HEK293T (cell line): Measurements from ENCODE around the gene HSPA1A.
"Not testable (repeated sequence)": the region's sequence is repeated elsewhere in the genome, so short reads cannot be mapped to it uniquely, and the experiment has no call there.

Source experiments
- CTCF ChIA-PET: fragments of 350-600 bp; formaldehyde crosslinking; extraction: SDS; loops from one replicate; lab custom pipeline; 2021; ENCODE audit warnings: antibody characterized with exemption, inconsistent platforms; lab: Yijun Ruan, JAX
- POLR2A ChIA-PET: fragments of 350-600 bp; formaldehyde crosslinking; extraction: SDS; loops from one replicate; lab custom pipeline; 2020; ENCODE audit warnings: antibody characterized with exemption, inconsistent platforms; lab: Yijun Ruan, JAX
- DNase-seq: peaks from one replicate; pipeline ENCODE4 v3.0.0; 2012; ENCODE audit warnings: mixed read lengths; ENCODE audit errors: extremely low spot score
- ARNT ChIP-seq: fragments of 450-650 bp; IDR thresholded peaks from 2 replicates; pipeline ENCODE4 v1.6.1; 2017; ENCODE audit warnings: mild to moderate bottlenecking
- BHLHE40 ChIP-seq: fragments of 450-650 bp; IDR thresholded peaks from 2 replicates; pipeline ENCODE4 v1.6.1; 2016; ENCODE audit warnings: mild to moderate bottlenecking, moderate library complexity, borderline replicate concordance
- CTBP1 ChIP-seq: fragments of 450-650 bp; IDR thresholded peaks from 2 replicates; pipeline ENCODE4 v1.6.1; 2016; ENCODE audit warnings: borderline replicate concordance
- ELF4 ChIP-seq: fragments of 450-650 bp; IDR thresholded peaks from 2 replicates; pipeline ENCODE4 v1.6.1; 2017; ENCODE audit warnings: antibody characterized with exemption
- FOXA1 ChIP-seq: fragments of 450-650 bp; IDR thresholded peaks from 2 replicates; pipeline ENCODE4 v1.6.1; 2016; ENCODE audit warnings: mild to moderate bottlenecking
- FOXK2 ChIP-seq: fragments of 450-650 bp; IDR thresholded peaks from 2 replicates; pipeline ENCODE4 v1.6.1; 2016; ENCODE audit warnings: mild to moderate bottlenecking
- FOXM1 ChIP-seq: fragments of 450-650 bp; IDR thresholded peaks from 2 replicates; pipeline ENCODE4 v1.6.1; 2017; ENCODE audit warnings: mild to moderate bottlenecking, borderline replicate concordance
- HDGF ChIP-seq: fragments of 450-650 bp; IDR thresholded peaks from 2 replicates; pipeline ENCODE4 v1.6.1; 2017; ENCODE audit warnings: antibody characterized with exemption, borderline replicate concordance
- L3MBTL2 ChIP-seq: fragments of 450-650 bp; conservative IDR thresholded peaks from 2 replicates; pipeline ENCODE4 v1.6.1; 2016; ENCODE audit warnings: mild to moderate bottlenecking
- LEF1 ChIP-seq: fragments of 450-650 bp; IDR thresholded peaks from 2 replicates; pipeline ENCODE4 v1.6.1; 2017; ENCODE audit warnings: mild to moderate bottlenecking, borderline replicate concordance
- NFRKB ChIP-seq: fragments of 450-650 bp; IDR thresholded peaks from 2 replicates; pipeline ENCODE4 v1.6.1; 2016; ENCODE audit warnings: mild to moderate bottlenecking, moderate library complexity
- PKNOX1 ChIP-seq: fragments of 450-650 bp; IDR thresholded peaks from 2 replicates; pipeline ENCODE4 v1.6.1; 2016
- SP1 ChIP-seq: fragments of 450-650 bp; IDR thresholded peaks from 2 replicates; pipeline ENCODE4 v1.6.1; 2017
- SUZ12 ChIP-seq: fragments of 450-650 bp; IDR thresholded peaks from 2 replicates; pipeline ENCODE4 v1.6.1; 2016; ENCODE audit warnings: mild to moderate bottlenecking
- TARDBP ChIP-seq: fragments of 450-650 bp; IDR thresholded peaks from 2 replicates; pipeline ENCODE4 v1.6.1; 2016
- ZNF384 ChIP-seq: fragments of 450-650 bp; IDR thresholded peaks from 2 replicates; pipeline ENCODE4 v1.6.1; 2016

Gene HSPA1A

GRCh38 chr6:31842053-31842452 lies 26.7 kb downstream of the HSPA1A start:
- TF ChIP-seq HDGF (no peak), PKNOX1 (no peak), ZNF384 (no peak)
- ChIA-PET CTCF (no interaction called here), POLR2A (interaction anchor here (1.1 to 12.0 kb wide), 3 partner anchors 16 to 57 kb away, joined by 3 to 104 read pairs (median 3); partner anchors contain the start of gene NEU1)
- DNase-seq, result no peak

DNA sequence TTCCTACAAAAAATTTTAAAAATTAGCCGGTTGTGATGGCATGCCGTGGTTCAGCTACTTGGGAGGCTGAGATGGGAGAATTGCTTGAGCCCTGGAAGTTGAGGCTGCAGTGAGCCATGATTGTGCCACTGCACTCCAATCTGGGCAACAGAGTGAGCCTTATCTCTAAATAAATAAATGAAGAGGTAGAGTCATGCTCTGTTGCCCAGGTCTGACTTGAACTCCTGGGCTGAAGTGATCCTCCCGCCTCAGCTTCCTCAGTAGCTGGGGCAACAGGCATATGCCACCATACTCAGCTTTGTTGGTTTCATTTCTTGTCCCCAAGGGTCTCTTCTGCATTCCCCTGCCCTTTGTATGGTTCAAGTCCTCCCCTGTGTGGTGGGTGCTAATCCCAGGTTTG lies 29.2 kb downstream of the HSPA1A start:
- POLR2A ChIA-PET, result interaction anchor here (0.6 to 12.0 kb wide), 5 partner anchors 9 to 46 kb away, joined by 3 to 104 read pairs (median 4); partner anchors contain the start of genes HSPA1B and NEU1
- CTCF ChIA-PET, result no interaction called here
- TF ChIP-seq FOXK2, result no peak
- no peak for TF ChIP-seq ZNF384
- no peak for TF ChIP-seq L3MBTL2
- no peak for TF ChIP-seq PKNOX1
- no peak for TF ChIP-seq HDGF
- TF ChIP-seq BHLHE40, result no peak
- TF ChIP-seq TARDBP, result no peak
- no peak for TF ChIP-seq FOXM1
- no peak for TF ChIP-seq CTBP1
- no peak for TF ChIP-seq SUZ12
- TF ChIP-seq FOXA1, result no peak
- no peak for TF ChIP-seq ARNT
- no peak for TF ChIP-seq SP1
- TF ChIP-seq NFRKB, result no peak
- TF ChIP-seq ELF4, result no peak
- DNase-seq, result no peak

DNA sequence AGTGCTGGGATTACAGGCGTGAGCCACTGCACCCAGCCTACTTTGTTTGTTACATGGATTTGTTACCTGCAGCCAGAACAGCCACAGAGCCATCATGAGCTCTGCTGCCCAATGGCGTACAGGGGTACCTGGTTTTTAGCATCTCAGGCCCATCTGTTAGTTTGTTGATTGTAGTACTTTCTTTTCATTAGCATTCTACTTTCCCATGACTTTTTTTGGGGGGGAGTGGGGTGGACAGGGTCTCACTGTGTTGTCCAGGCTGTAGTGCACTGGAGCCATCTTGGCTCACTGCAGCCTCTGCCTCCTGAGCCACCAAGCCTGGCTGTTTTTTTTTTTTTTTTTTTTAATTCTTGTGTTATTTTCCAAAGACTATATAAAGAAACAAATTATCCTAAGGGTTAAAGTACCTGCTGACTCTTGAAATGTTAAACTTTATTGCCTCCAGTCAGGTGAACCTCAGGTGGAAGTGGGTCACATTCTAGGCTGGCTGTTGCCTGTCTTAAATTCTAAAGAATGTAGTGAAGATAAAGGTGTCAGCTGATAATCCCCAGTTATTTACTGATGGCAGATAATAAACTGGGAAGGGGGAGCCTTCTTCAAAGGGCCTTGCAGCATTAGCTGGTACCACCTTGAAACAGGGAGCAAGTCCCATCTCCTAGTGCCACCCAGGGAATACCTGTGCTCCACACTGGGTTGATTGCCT lies 32.1 kb downstream of the HSPA1A start:
- DNase-seq, result no peak
- TF ChIP-seq CTBP1 (no peak), ARNT (no peak), L3MBTL2 (no peak), HDGF (no peak), FOXK2 (no peak), PKNOX1 (no peak), SP1 (no peak), FOXM1 (no peak), FOXA1 (no peak), TARDBP (no peak)
- ChIA-PET CTCF (no interaction called here), POLR2A (interaction anchor here (0.9 to 2.0 kb wide), 3 partner anchors 9 to 181 kb away, joined by 3 to 6 read pairs (median 4); partner anchors contain the start of gene NEU1)

DNA sequence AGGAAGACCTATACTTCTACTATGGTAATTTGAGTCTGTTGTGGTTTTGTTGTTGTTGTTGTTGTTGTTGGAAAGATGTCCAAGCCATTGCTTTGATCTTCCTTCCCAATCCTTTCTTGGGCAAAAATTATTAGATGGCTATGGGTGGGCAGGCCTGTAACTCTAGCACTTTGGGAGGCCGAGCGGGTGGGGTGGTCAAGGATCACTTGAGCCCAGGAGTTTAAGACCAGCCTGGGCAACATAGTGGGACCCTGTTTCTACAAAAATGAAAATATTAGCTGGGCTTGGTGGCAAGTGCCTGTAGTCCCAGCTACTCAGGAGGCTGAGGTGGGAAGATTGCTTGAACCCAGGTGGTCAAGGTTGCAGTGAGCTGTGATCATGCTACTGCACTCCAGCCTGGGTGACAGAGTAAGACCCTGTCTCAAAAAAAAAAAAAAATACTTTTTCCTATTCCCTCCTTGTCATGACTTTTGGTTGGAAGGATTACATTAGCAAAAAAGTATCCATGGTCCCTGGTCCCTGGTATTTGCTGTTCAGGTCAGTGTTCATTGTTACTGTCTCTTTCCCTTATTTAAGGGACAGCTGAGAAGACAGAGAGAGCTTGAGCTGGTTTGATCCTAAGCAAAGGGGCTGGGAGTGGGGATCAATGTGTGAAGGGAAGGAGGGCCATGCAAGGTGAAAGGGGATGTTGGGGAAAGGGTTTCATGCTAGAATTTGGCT lies 35.6 kb downstream of the HSPA1A start:
- ChIA-PET POLR2A (interaction anchor here (1.0 to 2.5 kb wide), 2 partner anchors 16 to 36 kb away, joined by 3 to 7 read pairs; partner anchors contain the start of genes HSPA1A and HSPA1L), CTCF (interaction anchor here (0.6 kb wide), 1 partner anchor 81 kb away, joined by 3 read pairs; no protein-coding TSS in a partner anchor)
- TF ChIP-seq NFRKB (no peak), LEF1 (no peak), L3MBTL2 (no peak), TARDBP (no peak), CTBP1 (no peak), SUZ12 (no peak), FOXA1 (no peak), FOXM1 (no peak), HDGF (no peak), BHLHE40 (no peak), PKNOX1 (no peak), ZNF384 (no peak), ELF4 (no peak), ARNT (no peak), SP1 (no peak)
- no peak for DNase-seq

DNA sequence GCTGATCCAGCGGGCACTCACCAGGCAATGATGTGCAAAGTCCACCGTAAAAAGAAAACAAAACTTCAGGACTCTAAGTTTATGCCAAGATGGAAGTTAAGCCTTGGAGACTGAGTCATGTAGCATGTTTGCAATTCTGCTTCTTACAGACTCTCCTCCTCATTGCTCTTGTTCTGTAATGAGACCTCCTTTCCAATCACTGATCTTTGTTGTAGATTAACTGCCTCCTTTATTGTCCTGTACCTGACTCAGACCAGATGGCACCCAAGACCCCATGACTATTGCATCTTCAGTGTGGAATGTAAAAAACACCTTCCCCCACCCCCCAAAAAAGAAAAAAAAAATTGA lies 36.1 kb downstream of the HSPA1A start:
- ChIA-PET CTCF (interaction anchor here (0.6 kb wide), 2 partner anchors 81 to 127 kb away, joined by 3 to 4 read pairs; no protein-coding TSS in a partner anchor), POLR2A (interaction anchor here (1.0 to 2.5 kb wide), 2 partner anchors 17 to 37 kb away, joined by 3 to 7 read pairs; partner anchors contain the start of genes HSPA1A and HSPA1L)
- no peak for TF ChIP-seq PKNOX1

GRCh38 chr6:31851980-31852718 lies 36.8 kb downstream of the HSPA1A start:
- not testable (repeated sequence) for DNase-seq
- ChIA-PET CTCF (interaction anchor here (0.6 kb wide), 1 partner anchor 126 kb away, joined by 4 read pairs; no protein-coding TSS in a partner anchor), POLR2A (interaction anchor here (1.0 to 2.5 kb wide), 3 partner anchors 11 to 37 kb away, joined by 3 to 7 read pairs (median 4); partner anchors contain the start of genes HSPA1A, HSPA1L and NEU1)

More for the DNA sequence above, 36.1 kb downstream of the HSPA1A start:
- DNase-seq, result no peak

GRCh38 chr6:31857774-31858173 lies 42.4 kb downstream of the HSPA1A start:
- DNase-seq, CTCF ChIA-PET: not testable (repeated sequence)
- POLR2A ChIA-PET, result interaction anchor here (0.7 kb wide), 1 partner anchor 16 kb away, joined by 3 read pairs; no protein-coding TSS in a partner anchor
